CD14-positive monocyte (primary cell): ENCODE measurements around the gene RAB6C. TPM values are rescaled to one million over a fixed set of nuclear protein-coding genes. Genes with fewer than 3 reads are reported as not detected.
A peak's percentile ranks its signal among the peaks of the same experiment; 100 is the strongest.

Experiments used
- DNase-seq, 3 donors: peaks; one replicate each; pipeline ENCODE4 v3.0.0-alpha.2; 2011 to 2022
- H2AFZ ChIP-seq: 2 replicates; pipeline ENCODE4 v1.6.0; 2012; ENCODE audit warnings: mild to moderate bottlenecking, low read depth, low read length, inconsistent platforms; ENCODE audit not compliant: insufficient read depth, poor library complexity, severe bottlenecking
- H3K27ac ChIP-seq, 2 donors: 1 replicate in 1 of 2; 2 replicates in 1 of 2; pipeline ENCODE4 v1.5.1; 2012 to 2013; ENCODE audit warnings: low read length in 2 of 2, control low read depth in 1 of 2, inconsistent platforms in 1 of 2, low read depth in 1 of 2, mild to moderate bottlenecking in 1 of 2
- H3K27me3 ChIP-seq, 2 donors: one replicate each; pipeline versions ENCODE4 v1.6.0 to v1.6.1; 2011 to 2013; ENCODE audit warnings: low read length in 2 of 2; ENCODE audit not compliant: control insufficient read depth in 2 of 2, insufficient read depth in 2 of 2
- H3K36me3 ChIP-seq, 2 donors: replicated peaks in 1 of 2; 1 replicate in 1 of 2; 2 replicates in 1 of 2; pipeline versions ENCODE4 v1.5.1 to v1.6.1; 2012 to 2013; ENCODE audit warnings: low read length in 2 of 2, control low read depth in 1 of 2, inconsistent platforms in 1 of 2, mild to moderate bottlenecking in 1 of 2; ENCODE audit not compliant: insufficient read depth in 2 of 2, control insufficient read depth in 1 of 2
- H3K4me1 ChIP-seq, 2 donors: 1 replicate in 1 of 2; 2 replicates in 1 of 2; pipeline versions ENCODE4 v1.5.1 to v1.6.1; 2012 to 2013; ENCODE audit warnings: low read length in 2 of 2, control low read depth in 1 of 2, inconsistent platforms in 1 of 2, mild to moderate bottlenecking in 1 of 2, moderate library complexity in 1 of 2; ENCODE audit not compliant: insufficient read depth in 2 of 2, control insufficient read depth in 1 of 2
- H3K4me2 ChIP-seq: replicated peaks from 2 replicates; pipeline ENCODE3; 2012; ENCODE audit warnings: low read length, moderate library complexity, mild to moderate bottlenecking; ENCODE audit not compliant: poor library complexity, severe bottlenecking; ENCODE audit errors: extremely low read depth
- H3K4me3 ChIP-seq, 3 experiments: fragments of 200-600 bp in 1 of 3; sonication (generic) in 1 of 3; replicated peaks in 1 of 3; 1 replicate in 2 of 3; 2 replicates in 1 of 3; pipeline ENCODE4 v1.5.1; 2011 to 2013; ENCODE audit warnings: low read length in 3 of 3, mild to moderate bottlenecking in 3 of 3, control low read depth in 2 of 3, low read depth in 2 of 3, inconsistent platforms in 1 of 3, moderate library complexity in 1 of 3
- H3K79me2 ChIP-seq: 2 replicates; pipeline ENCODE4 v1.6.0; 2012; ENCODE audit warnings: mild to moderate bottlenecking, control low read depth, inconsistent platforms, low read length, moderate library complexity; ENCODE audit not compliant: insufficient read depth
- H3K9ac ChIP-seq: 2 replicates; pipeline ENCODE4 v1.6.0; 2017; ENCODE audit warnings: low read length, mild to moderate bottlenecking; ENCODE audit not compliant: insufficient read depth, poor library complexity, severe bottlenecking
- H3K9me3 ChIP-seq, 2 donors: replicated peaks in 1 of 2; 1 replicate in 1 of 2; 2 replicates in 1 of 2; pipeline versions ENCODE4 v1.5.1 to v1.6.1; 2012 to 2013; ENCODE audit warnings: low read length in 2 of 2, control low read depth in 1 of 2; ENCODE audit not compliant: control insufficient read depth in 1 of 2, insufficient read depth in 1 of 2
- H4K20me1 ChIP-seq: 2 replicates; pipeline ENCODE4 v1.6.0; 2012; ENCODE audit warnings: mild to moderate bottlenecking, low read length, control low read depth, moderate library complexity; ENCODE audit not compliant: insufficient read depth
- H3K27ac Mint-ChIP-seq, 7 donors: one replicate each; pipeline ENCODE4 v1.8.0; 2020; ENCODE audit warnings: mild to moderate bottlenecking in 7 of 7, mixed read lengths in 7 of 7, moderate library complexity in 6 of 7, inconsistent platforms in 2 of 7
- H3K27me3 Mint-ChIP-seq, 3 donors: one replicate each; pipeline ENCODE4 v1.8.0; 2021 to 2022; ENCODE audit warnings: low read depth in 3 of 3, mild to moderate bottlenecking in 3 of 3, mixed read lengths in 3 of 3, moderate library complexity in 3 of 3, inconsistent platforms in 1 of 3
- H3K36me3 Mint-ChIP-seq, 2 donors: one replicate each; pipeline ENCODE4 v1.8.0; 2020; ENCODE audit warnings: mixed read lengths in 2 of 2, inconsistent platforms in 1 of 2, mild to moderate bottlenecking in 1 of 2
- H3K4me1 Mint-ChIP-seq: one replicate; pipeline ENCODE4 v1.8.0; 2020; ENCODE audit warnings: mild to moderate bottlenecking, mixed read lengths
- H3K4me3 Mint-ChIP-seq, 2 donors: one replicate each; pipeline ENCODE4 v1.8.0; 2020; ENCODE audit warnings: mild to moderate bottlenecking in 2 of 2, mixed read lengths in 2 of 2, moderate library complexity in 1 of 2
- H3K9me3 Mint-ChIP-seq, 7 donors: one replicate each; pipeline ENCODE4 v1.8.0; 2020 to 2022; ENCODE audit warnings: mixed read lengths in 7 of 7, mild to moderate bottlenecking in 6 of 7, moderate library complexity in 6 of 7, inconsistent platforms in 2 of 7
- CTCF ChIP-seq: fragments of 200-600 bp; IDR thresholded peaks from one replicate; pipeline ENCODE4 v1.8.0; 2022; ENCODE audit warnings: antibody characterized with exemption, mild to moderate bottlenecking
- WGBS: methylation state at CpG from one replicate; pipeline ENCODE4 v1.1.5; 2013; ENCODE audit warnings: missing lambda C conversion rate; ENCODE audit not compliant: insufficient coverage; 5-methylcytosine and 5-hydroxymethylcytosine counted together
- intact Hi-C, 2 donors: fragments of 100-400 bp; cut with micrococcal nuclease; formaldehyde crosslinking; loops; one replicate each; pipeline versions ENCODE4 v1.15.0 to v1.15.1; 2023
- polyA plus RNA-seq, 3 donors: library from polyadenylated mRNA; depleted of rRNA in 1 of 3; unstranded in 2 of 3; stranded (reverse) in 1 of 3; fragments of 300-500 nt in 2 of 3; fragments of >200 nt in 1 of 3; fragmentation: Illumina TruSeq in 2 of 3; gene quantifications; 1 replicate in 2 of 3; 2 replicates in 1 of 3; pipeline ENCODE4 v1.2.3, GENCODE V29; 2012 to 2021

Gene RAB6C
- polyA plus RNA-seq, 3 donors = not detected

GRCh38 chr2:129934044-129934822, 45.2 kb upstream of the RAB6C start:
- DNase-seq = no peak
- Histone ChIP-seq H4K20me1 (no peaks in the 10 kb centered on the region), H3K4me2 (no peak overlapping the region), H3K27me3 (peaks cover 0 to 26% of the 10 kb centered on the region in 2 donors), H3K4me3 (no peak overlapping the region), H3K27ac (no peak overlapping the region), H2AFZ (no peak overlapping the region), H3K79me2 (no peaks in the 10 kb centered on the region), H3K9me3 (no peaks in the 10 kb centered on the region), H3K36me3 (no peaks in the 10 kb centered on the region), H3K4me1 (no peaks in the 10 kb centered on the region), H3K9ac (no peak overlapping the region)
- no peaks in the 10 kb centered on the region for H3K4me1 Mint-ChIP-seq
- intact Hi-C loops = no loop called here
- H3K36me3 Mint-ChIP-seq = no peaks in the 10 kb centered on the region
- TF ChIP-seq CTCF = no peak
- peaks cover 0 to 2% (median 0%) of the 10 kb centered on the region in 7 donors for H3K9me3 Mint-ChIP-seq
- peak overlapping the region in 1 of 2 donors; percentile 70 for H3K4me3 Mint-ChIP-seq
- peak overlapping the region in 1 of 7 donors; percentile 36 for H3K27ac Mint-ChIP-seq
- H3K27me3 Mint-ChIP-seq = peaks cover 16 to 45% (median 34%) of the 10 kb centered on the region in 3 donors
- WGBS = under 1% methylated on average over 29 of the region's 41 CpGs

GRCh38 chr2:129935118-129935517, 44.3 kb upstream of the RAB6C start:
- no CpG with 5 or more reads among the region's 1 CpG for WGBS
- Mint-ChIP-seq H3K9me3 (peaks cover 0 to 4% (median 0%) of the 10 kb centered on the region in 7 donors), H3K36me3 (no peaks in the 10 kb centered on the region)

More at GRCh38 chr2:129935118-129935517, 44.3 kb upstream of the RAB6C start:
- Histone ChIP-seq H3K4me3 (no peak overlapping the region), H3K79me2 (no peaks in the 10 kb centered on the region), H3K27me3 (peaks cover 0 to 26% of the 10 kb centered on the region in 2 donors), H3K9me3 (no peaks in the 10 kb centered on the region), H4K20me1 (no peaks in the 10 kb centered on the region), H3K36me3 (no peaks in the 10 kb centered on the region), H3K27ac (no peak overlapping the region), H3K9ac (no peak overlapping the region), H3K4me1 (no peaks in the 10 kb centered on the region), H3K4me2 (no peak overlapping the region), H2AFZ (no peak overlapping the region)
- H3K27ac Mint-ChIP-seq = no peak overlapping the region
- H3K4me1 Mint-ChIP-seq = no peaks in the 10 kb centered on the region
- peaks cover 16 to 45% (median 34%) of the 10 kb centered on the region in 3 donors for H3K27me3 Mint-ChIP-seq
- no peak for TF ChIP-seq CTCF
- no peak for DNase-seq
- intact Hi-C loops = no loop called here
- peak overlapping the region in 1 of 2 donors; percentile 35 for H3K4me3 Mint-ChIP-seq
